Adipocyte (in vitro differentiated cells): ENCODE data around the gene CCNI.

ENCODE experiments used
- DNase-seq: peaks from one replicate; pipeline ENCODE4 v3.0.0-alpha.2; 2015; ENCODE audit warnings: low read depth
- H3K27me3 ChIP-seq: replicated peaks from 2 replicates; pipeline ENCODE4 v1.7.0; 2013; ENCODE audit warnings: mild to moderate bottlenecking, low read length, moderate library complexity; ENCODE audit not compliant: control insufficient read depth, insufficient read depth
- H3K36me3 ChIP-seq: 2 replicates; pipeline ENCODE4 v1.7.0; 2013; ENCODE audit warnings: low read length, mild to moderate bottlenecking, moderate library complexity; ENCODE audit not compliant: control insufficient read depth, insufficient read depth, severe bottlenecking
- H3K4me1 ChIP-seq: 2 replicates; pipeline ENCODE4 v1.7.0; 2013; ENCODE audit warnings: mild to moderate bottlenecking, low read length, moderate library complexity; ENCODE audit not compliant: control insufficient read depth, insufficient read depth
- H3K4me3 ChIP-seq: 2 replicates; pipeline ENCODE4 v1.7.0; 2013; ENCODE audit warnings: mild to moderate bottlenecking, low read length, moderate library complexity
- H3K9ac ChIP-seq: 2 replicates; pipeline ENCODE4 v1.7.0; 2013; ENCODE audit warnings: mild to moderate bottlenecking, low read length, moderate library complexity
- H3K9me3 ChIP-seq: 2 replicates; pipeline ENCODE4 v1.7.0; 2013; ENCODE audit warnings: mild to moderate bottlenecking, low read length, moderate library complexity; ENCODE audit not compliant: control insufficient read depth

CCNI gene

GRCh38 chr4:77075869-77076799 is at the start of gene CCNI:
Gene CCNI, minus strand, starts transcription at chr4:77075989. Its CDS starts 9,627 bp downstream, at chr4:77066362.
- H3K36me3 ChIP-seq, result no peaks in the 10 kb centered on the region
- H3K27me3 ChIP-seq, result no peaks in the 10 kb centered on the region
- H3K9me3 ChIP-seq, result no peaks in the 10 kb centered on the region
- peaks cover 42% of the 10 kb centered on the region for H3K4me1 ChIP-seq
- H3K4me3 ChIP-seq, result peak within 1 kb of the TSS; percentile 95
- H3K9ac ChIP-seq, result peak within 1 kb of the TSS; percentile 96
- DNase-seq, result peak; percentile 99

DNA sequence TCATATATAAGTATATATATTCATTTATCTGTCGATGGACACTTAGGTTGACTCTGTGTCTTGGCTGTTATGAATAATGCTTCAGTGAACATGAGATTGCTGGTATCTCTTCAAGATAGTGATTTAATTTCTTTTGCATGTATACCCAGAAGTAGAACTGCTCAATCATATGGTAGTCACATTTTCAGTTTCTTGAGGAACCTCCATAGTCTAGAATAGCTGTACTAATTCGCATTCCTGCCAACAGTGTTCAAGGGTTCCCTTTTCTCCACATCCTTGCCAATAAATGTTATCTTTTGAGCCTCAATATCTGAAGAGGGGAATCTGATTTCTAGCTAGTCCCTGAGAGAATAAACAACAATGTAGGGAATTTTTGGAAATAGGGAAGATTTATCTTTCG is 48.8 kb upstream of the CCNI start:
- no peak for DNase-seq
- Histone ChIP-seq H3K36me3 (no peaks in the 10 kb centered on the region), H3K27me3 (peaks cover 31% of the 10 kb centered on the region), H3K4me1 (peaks cover 8% of the 10 kb centered on the region), H3K9me3 (no peaks in the 10 kb centered on the region), H3K4me3 (no peak overlapping the region), H3K9ac (no peak overlapping the region)

DNA sequence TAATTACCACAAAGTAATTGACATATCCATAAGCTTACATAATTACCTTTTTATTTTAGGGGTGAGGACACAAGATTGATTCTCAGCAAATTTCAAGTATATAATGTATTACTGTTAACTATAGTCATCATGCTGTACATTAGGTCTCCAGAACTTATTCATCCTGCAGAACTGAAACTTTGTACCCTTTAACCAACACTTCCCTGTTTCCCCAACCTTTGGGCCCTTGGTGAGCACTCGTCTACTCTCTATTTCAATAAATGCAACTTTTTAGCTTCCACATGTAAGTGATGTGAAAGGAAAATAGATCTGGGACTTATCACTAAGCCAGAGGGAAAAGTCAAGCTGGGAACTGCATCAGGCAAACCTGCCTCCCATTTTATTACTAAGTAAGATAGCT is 47.6 kb upstream of the CCNI start:
- DNase-seq, result no peak
- H3K4me3 ChIP-seq, result no peak overlapping the region
- no peak overlapping the region for H3K9ac ChIP-seq
- no peaks in the 10 kb centered on the region for H3K9me3 ChIP-seq
- peaks cover 8% of the 10 kb centered on the region for H3K4me1 ChIP-seq
- H3K27me3 ChIP-seq, result peaks cover 31% of the 10 kb centered on the region
- H3K36me3 ChIP-seq, result no peaks in the 10 kb centered on the region

DNA sequence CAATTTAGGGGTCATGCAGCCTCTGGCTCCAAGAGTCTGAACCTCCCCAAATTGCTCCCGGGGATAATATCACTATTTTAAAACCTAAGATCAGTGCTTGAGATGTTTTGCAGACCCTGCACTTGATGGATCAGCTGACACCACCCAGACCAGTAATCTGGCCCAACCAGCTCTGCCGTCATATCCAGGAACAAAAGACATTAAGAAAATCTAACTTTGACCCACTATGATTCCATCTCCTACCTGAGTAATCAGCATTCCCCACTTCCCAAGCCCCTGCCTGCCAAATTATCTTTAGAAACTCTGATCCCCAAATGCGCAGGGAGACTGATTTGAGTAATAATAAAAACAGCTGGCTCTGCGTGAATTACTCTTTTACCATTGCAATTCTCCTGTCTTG is 46.9 kb upstream of the CCNI start:
- Histone ChIP-seq H3K27me3 (peaks cover 26% of the 10 kb centered on the region), H3K36me3 (no peaks in the 10 kb centered on the region), H3K9me3 (no peaks in the 10 kb centered on the region), H3K4me1 (peaks cover 8% of the 10 kb centered on the region), H3K4me3 (no peak overlapping the region), H3K9ac (no peak overlapping the region)
- DNase-seq, result no peak

DNA sequence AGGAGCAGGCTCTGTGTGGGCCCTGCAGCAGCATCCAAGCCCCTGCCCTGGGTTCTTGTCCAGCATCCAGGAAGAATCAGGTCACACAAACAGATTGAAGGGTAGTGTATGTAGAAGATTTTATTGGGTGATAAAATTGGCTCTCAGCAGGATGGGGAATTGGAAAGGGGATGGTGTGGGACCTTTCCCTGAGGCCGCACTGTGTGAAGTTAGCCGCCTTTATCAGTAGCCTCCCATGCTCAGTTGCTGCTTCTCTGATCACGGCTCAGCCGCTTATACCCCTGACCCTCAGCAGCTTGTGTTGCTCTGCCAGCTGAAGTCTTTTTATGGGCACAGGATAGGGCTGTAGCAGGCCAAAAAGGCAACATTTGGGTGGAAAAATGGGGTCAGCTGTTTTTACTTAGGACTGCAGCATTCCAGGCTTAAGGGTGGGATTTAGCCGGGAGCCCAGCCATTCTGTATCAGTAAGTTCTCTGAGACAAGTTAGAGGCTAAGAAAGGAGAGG is 46.0 kb upstream of the CCNI start:
- DNase-seq, result no peak
- peaks cover 26% of the 10 kb centered on the region for H3K27me3 ChIP-seq
- H3K36me3 ChIP-seq, result no peaks in the 10 kb centered on the region
- H3K9ac ChIP-seq, result no peak overlapping the region
- H3K4me3 ChIP-seq, result no peak overlapping the region
- no peaks in the 10 kb centered on the region for H3K9me3 ChIP-seq
- peaks cover 8% of the 10 kb centered on the region for H3K4me1 ChIP-seq

DNA sequence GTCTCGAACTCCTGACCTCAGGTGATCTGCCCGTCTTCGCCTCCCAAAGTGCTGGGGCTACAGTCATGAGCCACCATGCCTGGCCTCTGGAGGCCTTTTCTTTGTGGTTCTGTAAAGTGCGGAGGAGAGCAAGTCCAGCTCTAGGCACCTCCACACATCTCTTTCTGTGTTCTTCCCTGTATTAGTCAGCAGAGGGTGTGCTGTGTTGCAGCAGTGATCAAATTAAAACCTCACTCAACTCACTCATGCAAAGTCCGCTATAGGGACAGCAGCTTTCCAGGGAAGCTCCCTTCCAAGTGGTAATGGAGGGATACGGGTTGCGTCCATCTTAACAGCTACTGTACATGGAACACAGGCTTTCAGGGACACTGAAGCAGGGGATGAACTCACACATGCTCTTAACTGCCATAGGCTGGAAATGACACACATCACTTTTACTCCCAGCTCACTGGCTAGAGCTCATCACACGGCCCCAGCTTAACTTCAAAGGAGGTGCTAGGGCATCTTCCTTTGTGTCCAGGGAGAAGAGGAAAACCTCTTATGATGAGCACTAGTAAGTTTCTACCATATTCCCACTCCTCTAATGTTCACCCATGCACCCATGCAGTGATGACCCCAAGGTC is 45.2 kb upstream of the CCNI start:
- no peaks in the 10 kb centered on the region for H3K9me3 ChIP-seq
- H3K4me3 ChIP-seq, result no peak overlapping the region
- peaks cover 5% of the 10 kb centered on the region for H3K4me1 ChIP-seq
- H3K9ac ChIP-seq, result no peak overlapping the region
- H3K36me3 ChIP-seq, result no peaks in the 10 kb centered on the region
- DNase-seq, result no peak
- peaks cover 26% of the 10 kb centered on the region for H3K27me3 ChIP-seq

DNA sequence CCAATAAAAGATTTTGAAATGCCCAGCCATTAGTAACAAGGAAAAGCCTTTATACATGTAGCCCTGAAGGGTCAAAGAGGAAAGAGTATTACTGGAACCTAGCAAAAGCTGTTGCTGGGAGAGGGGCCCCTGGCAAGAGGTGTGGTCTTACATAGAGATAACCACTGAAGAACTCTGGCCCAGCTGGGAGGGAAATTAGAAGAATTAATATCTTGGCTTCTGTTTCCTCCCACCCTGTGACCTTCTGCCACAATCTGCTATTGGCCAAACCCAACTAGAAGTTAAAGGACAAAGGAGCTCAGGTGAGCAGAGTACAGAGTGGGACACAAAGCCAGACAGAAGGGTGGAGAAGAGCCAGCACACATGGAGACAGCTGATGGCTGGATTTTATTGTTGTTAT is 41.9 kb upstream of the CCNI start:
- H3K9ac ChIP-seq, result no peak overlapping the region
- H3K36me3 ChIP-seq, result no peaks in the 10 kb centered on the region
- H3K9me3 ChIP-seq, result no peaks in the 10 kb centered on the region
- H3K4me3 ChIP-seq, result no peak overlapping the region
- no peaks in the 10 kb centered on the region for H3K4me1 ChIP-seq
- DNase-seq, result no peak
- H3K27me3 ChIP-seq, result peaks cover 20% of the 10 kb centered on the region

DNA sequence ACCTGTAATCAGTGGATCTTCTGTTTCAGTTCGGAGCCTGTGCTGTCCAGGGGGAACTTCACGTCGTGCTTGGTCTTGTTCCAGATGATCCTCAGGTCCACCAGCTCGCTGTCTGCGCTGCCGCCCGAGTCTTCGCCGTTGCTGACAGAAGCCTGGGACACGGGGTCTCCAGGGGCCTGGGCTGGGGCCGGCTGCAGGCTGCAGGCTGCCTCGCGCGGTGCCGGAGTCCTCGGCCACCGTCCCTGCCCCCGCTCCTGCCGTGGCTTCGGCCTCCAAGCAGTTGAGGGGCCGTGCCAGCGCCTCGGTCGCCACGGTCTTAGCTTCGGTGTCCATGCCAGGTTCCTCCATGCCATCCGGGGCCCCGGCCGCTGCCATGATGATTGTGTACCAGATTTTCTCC is 37.3 kb upstream of the CCNI start:
- Histone ChIP-seq H3K27me3 (peaks cover 4% of the 10 kb centered on the region), H3K9ac (no peak overlapping the region), H3K4me1 (no peaks in the 10 kb centered on the region), H3K9me3 (no peaks in the 10 kb centered on the region), H3K36me3 (no peaks in the 10 kb centered on the region), H3K4me3 (no peak overlapping the region)
- DNase-seq, result no peak

DNA sequence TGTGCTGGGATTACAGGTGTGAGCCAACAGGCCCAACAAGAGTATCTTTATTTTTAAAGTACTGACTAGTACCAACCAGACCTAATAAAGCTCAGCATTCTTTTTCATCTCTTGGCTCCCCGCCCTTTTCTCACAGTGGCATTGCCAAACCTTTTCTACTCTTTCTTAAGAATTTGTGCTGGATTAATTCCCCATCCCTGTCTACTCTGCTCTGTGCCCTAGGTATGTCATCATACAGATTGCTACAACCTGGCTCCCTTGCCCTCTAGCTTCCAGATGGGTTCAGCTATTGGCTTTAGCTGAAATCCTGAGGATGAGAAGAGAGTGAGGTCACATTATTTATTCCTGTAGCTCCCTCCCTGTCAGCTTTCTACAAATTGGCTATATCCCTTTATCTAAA is 34.9 kb upstream of the CCNI start:
- Histone ChIP-seq H3K36me3 (no peaks in the 10 kb centered on the region), H3K9me3 (no peaks in the 10 kb centered on the region), H3K4me3 (no peak overlapping the region), H3K9ac (no peak overlapping the region), H3K4me1 (no peaks in the 10 kb centered on the region), H3K27me3 (peaks cover 4% of the 10 kb centered on the region)
- DNase-seq, result no peak

DNA sequence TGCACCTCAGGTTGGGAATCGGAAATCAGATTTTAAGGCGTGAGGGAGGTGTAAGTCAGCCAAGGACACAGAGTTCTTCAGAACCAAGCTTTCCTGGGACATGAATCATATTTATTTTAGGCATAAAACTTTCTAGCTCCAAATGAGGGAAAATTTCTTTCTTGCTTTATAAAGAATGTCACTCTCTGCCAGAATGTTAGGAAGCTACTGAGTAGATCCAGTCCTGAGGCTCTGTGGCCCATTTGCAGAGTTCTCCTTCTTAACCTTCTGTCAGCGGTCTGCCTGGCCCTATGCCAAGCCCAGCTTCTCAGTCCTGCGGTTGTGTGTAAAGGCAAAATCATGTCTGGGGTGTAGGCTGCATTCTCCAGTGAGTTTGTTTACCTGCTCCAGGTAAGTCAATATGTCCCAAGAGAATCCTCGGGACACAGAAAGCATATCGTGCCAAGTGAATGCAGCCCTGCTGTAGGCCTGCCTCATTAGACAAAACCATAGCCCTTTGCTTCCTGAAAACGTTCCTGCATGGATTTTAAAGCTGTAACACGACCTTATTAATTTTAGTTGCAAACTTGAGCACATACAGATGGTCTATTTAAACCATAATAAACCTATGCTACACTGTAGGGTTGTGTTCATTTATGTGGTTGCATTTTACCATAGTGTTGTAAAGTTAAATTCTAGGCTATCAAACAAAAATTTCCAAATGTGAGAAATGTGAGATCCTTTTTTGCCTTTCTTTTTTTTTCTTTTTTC is 29.2 kb upstream of the CCNI start:
- DNase-seq, result peak; percentile 47
- no peaks in the 10 kb centered on the region for H3K36me3 ChIP-seq
- H3K9me3 ChIP-seq, result no peaks in the 10 kb centered on the region

GRCh38 chr4:77104388-77104787 is 28.6 kb upstream of the CCNI start:
- DNase-seq, result no peak
- Histone ChIP-seq H3K9ac (peak overlapping the region; percentile 32), H3K36me3 (no peaks in the 10 kb centered on the region), H3K9me3 (no peaks in the 10 kb centered on the region), H3K4me1 (peaks cover 18% of the 10 kb centered on the region), H3K4me3 (peak overlapping the region; percentile 32), H3K27me3 (no peaks in the 10 kb centered on the region)

More for the DNA sequence above, 29.2 kb upstream of the CCNI start:
- H3K27me3 ChIP-seq, result no peaks in the 10 kb centered on the region
- peaks cover 18% of the 10 kb centered on the region for H3K4me1 ChIP-seq
- peak overlapping the region; percentile 32 for H3K4me3 ChIP-seq
- peak overlapping the region; percentile 32 for H3K9ac ChIP-seq
